ENCODE results near the gene MYCL. TPM values are rescaled to one million over a fixed set of nuclear protein-coding genes. Genes with fewer than 3 reads are reported as not detected.
A peak's percentile ranks its signal among the peaks of the same experiment; 100 is the strongest.

The MYCL gene
- total RNA-seq, 1 experiment from 2014 or later, result 0.78 TPM

DNA sequence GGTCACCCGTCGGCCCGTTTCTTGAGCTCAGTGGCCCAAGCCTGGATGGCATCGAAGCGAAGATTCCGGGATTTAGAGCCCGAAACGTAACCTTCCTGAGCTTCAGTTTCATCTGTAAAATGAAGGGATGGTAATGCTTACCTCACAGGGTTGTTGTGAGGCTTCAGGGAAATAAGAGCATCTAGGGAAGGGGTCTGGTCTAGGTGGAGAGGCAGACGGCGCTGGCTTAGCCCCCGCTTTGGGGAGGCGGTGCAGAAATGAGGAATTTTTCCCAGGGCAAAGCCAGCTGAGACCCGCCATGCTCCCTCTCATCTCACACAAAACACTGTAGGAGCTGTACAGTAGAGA, 717 bp upstream of the MYCL start:
- DNase-seq, result no peak
- peaks cover 51% of the 10 kb centered on the region for H3K27me3 Mint-ChIP-seq (ENCODE audit: unreplicated experiment)
- H3K27ac Mint-ChIP-seq (ENCODE audit: unreplicated experiment), result no peak overlapping the region
- no peaks in the 10 kb centered on the region for H3K9me3 Mint-ChIP-seq (ENCODE audit: low read depth, unreplicated experiment)
- BruUV-seq (replicated peaks), result no TSS peak
- CTCF ChIA-PET, result interaction anchor here (0.6 to 2.6 kb wide), 15 partner anchors 9 to 472 kb away, joined by 3 to 26 read pairs (median 4); no protein-coding TSS in a partner anchor
- peaks cover 14% of the 10 kb centered on the region for H3K36me3 Mint-ChIP-seq (ENCODE audit: insufficient read depth, unreplicated experiment)
- peak overlapping the region; percentile 86 for H3K4me3 Mint-ChIP-seq (ENCODE audit: low read depth, unreplicated experiment)
- TF ChIP-seq, protein P1, sequence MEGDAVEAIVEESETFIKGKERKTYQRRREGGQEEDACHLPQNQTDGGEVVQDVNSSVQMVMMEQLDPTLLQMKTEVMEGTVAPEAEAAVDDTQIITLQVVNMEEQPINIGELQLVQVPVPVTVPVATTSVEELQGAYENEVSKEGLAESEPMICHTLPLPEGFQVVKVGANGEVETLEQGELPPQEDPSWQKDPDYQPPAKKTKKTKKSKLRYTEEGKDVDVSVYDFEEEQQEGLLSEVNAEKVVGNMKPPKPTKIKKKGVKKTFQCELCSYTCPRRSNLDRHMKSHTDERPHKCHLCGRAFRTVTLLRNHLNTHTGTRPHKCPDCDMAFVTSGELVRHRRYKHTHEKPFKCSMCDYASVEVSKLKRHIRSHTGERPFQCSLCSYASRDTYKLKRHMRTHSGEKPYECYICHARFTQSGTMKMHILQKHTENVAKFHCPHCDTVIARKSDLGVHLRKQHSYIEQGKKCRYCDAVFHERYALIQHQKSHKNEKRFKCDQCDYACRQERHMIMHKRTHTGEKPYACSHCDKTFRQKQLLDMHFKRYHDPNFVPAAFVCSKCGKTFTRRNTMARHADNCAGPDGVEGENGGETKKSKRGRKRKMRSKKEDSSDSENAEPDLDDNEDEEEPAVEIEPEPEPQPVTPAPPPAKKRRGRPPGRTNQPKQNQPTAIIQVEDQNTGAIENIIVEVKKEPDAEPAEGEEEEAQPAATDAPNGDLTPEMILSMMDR (IDR thresholded peaks at IDR 0.05; ENCODE audit: unreplicated experiment), result no peak
- intact Hi-C loops (cut with micrococcal nuclease; ENCODE audit: unreplicated experiment), result loop anchor here (2.0 to 5.0 kb wide), 2 partner anchors 55 to 86 kb away; no protein-coding TSS in a partner anchor
- H3K4me1 Mint-ChIP-seq (ENCODE audit: low read depth, unreplicated experiment), result peaks cover 12% of the 10 kb centered on the region

DNA sequence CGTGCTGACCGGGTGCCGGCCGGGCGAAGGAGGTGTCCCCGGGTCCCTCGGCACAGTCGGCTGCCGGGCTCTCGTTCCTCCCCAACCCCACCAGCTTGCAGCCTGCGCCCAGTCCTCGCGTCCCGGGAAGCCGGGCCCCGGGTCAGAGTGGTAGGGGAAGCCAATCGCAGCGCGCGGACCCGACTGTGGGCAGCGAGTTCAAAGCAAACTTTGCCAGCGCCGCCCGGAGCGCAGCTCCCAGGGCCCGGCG, 328 bp downstream of the MYCL start:
- TF ChIP-seq, protein P1 (IDR thresholded peaks at IDR 0.05; ENCODE audit: unreplicated experiment), result no peak
- Mint-ChIP-seq H3K9me3 (ENCODE audit: low read depth, unreplicated experiment) (no peaks in the 10 kb centered on the region), H3K4me3 (ENCODE audit: low read depth, unreplicated experiment) (peak overlapping the region; percentile 86), H3K36me3 (ENCODE audit: insufficient read depth, unreplicated experiment) (peaks cover 14% of the 10 kb centered on the region), H3K4me1 (ENCODE audit: low read depth, unreplicated experiment) (peaks cover 12% of the 10 kb centered on the region), H3K27ac (ENCODE audit: unreplicated experiment) (no peak overlapping the region), H3K27me3 (ENCODE audit: unreplicated experiment) (peaks cover 61% of the 10 kb centered on the region)
- no TSS peak for BruUV-seq (replicated peaks)
- CTCF ChIA-PET, result interaction anchor here (0.7 to 2.6 kb wide), 13 partner anchors 8 to 410 kb away, joined by 3 to 26 read pairs (median 4); no protein-coding TSS in a partner anchor
- intact Hi-C loops (cut with micrococcal nuclease; ENCODE audit: unreplicated experiment), result loop anchor here (5.0 kb wide), 1 partner anchor 54 kb away; no protein-coding TSS in a partner anchor
- DNase-seq, result no peak

DNA sequence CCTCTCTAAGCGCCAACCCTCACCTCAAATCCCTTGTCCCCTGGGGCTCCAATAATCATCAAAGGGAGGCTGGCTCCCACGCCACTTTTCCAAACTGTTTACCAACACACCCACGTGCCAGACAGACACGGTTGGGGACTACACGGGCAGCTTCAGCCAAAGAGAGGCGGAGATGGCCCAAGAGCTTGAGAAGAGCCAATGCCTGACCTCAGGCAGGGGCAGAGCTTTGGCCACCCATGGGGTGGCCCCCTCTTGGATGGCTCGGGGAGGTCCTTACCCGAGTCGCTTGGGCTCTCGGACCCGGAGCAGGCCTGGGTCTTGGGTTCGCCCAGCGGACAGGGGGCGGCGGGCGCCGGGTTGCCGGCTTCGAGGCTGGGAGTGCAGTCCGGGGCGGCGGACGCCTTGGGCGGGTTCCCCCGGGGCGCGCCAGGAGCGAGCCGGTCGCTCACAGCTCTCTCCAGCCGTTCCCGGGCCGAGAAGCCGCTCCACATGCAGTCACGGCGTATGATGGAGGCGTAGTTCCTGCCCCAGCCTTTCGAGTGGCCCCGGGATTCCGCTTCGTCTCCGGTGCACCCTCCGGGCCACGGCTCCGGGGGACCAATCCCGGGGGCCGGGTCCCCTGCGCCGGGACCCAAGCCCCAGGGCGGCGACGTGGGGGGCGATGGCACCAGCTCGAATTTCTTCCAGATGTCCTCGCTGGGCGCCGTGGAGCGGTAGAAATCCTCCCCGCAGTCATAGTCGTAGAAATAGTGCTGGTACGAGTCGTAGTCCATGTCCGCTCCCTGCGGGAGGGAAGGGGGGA, 854 bp downstream of the MYCL start:
- H3K4me3 Mint-ChIP-seq (ENCODE audit: low read depth, unreplicated experiment), result peak overlapping the region; percentile 86
- BruUV-seq (replicated peaks), result no TSS peak
- no peak overlapping the region for H3K27ac Mint-ChIP-seq (ENCODE audit: unreplicated experiment)
- TF ChIP-seq, protein P1 (IDR thresholded peaks at IDR 0.05; ENCODE audit: unreplicated experiment), result no peak
- H3K9me3 Mint-ChIP-seq (ENCODE audit: low read depth, unreplicated experiment), result no peaks in the 10 kb centered on the region
- peaks cover 12% of the 10 kb centered on the region for H3K4me1 Mint-ChIP-seq (ENCODE audit: low read depth, unreplicated experiment)
- intact Hi-C loops (cut with micrococcal nuclease; ENCODE audit: unreplicated experiment), result loop anchor here (5.0 kb wide), 1 partner anchor 54 kb away; no protein-coding TSS in a partner anchor
- H3K27me3 Mint-ChIP-seq (ENCODE audit: unreplicated experiment), result peaks cover 60% of the 10 kb centered on the region
- CTCF ChIA-PET, result interaction anchor here (0.6 to 2.6 kb wide), 7 partner anchors 7 to 327 kb away, joined by 3 to 26 read pairs (median 4); no protein-coding TSS in a partner anchor
- DNase-seq, result peak; percentile 43
- H3K36me3 Mint-ChIP-seq (ENCODE audit: insufficient read depth, unreplicated experiment), result peaks cover 14% of the 10 kb centered on the region

DNA sequence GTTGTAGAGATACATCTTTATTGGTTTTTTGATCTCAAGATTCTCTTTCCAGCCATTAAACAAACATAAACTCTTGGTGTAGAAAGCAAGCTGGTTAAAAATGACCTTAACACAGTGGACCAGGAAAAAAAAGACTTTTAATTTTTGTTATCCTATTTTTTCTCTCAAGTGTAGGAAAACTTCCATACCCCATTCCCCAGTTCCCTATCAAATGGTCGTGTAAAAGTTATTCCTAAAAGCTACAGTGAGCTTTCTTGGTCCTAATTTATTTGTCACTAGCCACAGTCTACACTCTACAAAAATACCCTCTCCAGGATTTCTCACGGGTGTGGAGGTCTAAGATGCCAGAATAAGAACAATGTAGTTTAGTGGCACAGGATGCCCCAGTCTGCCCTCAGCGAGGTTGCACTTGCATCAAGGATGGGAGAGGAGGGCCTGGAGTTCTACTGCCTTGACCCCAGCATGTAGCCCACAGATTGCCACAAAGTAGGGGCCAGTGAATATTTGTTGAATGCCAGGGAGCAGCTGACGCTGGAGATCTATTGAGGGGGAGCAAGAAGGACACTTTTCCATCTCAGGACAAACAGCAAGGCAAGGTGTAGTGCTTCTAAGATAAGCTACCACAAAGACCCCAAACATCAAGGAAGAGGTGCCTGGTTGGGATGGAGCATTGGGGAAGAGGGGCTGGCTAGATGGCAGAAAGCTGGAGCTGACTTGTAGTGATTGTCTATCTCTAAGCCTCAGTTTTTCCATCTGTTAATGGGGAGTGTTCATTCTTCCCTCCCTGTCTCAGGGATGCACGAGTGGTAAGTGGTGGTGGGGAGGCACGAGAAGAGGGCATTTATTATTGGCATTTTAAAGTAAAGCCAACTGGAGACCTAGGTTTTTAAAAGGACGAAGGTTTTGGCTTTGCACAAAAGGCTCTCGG, 1.8 kb downstream of the MYCL start:
- TF ChIP-seq, protein P1 (IDR thresholded peaks at IDR 0.05; ENCODE audit: unreplicated experiment), result no peak
- Mint-ChIP-seq H3K27me3 (ENCODE audit: unreplicated experiment) (peaks cover 60% of the 10 kb centered on the region), H3K4me1 (ENCODE audit: low read depth, unreplicated experiment) (peaks cover 12% of the 10 kb centered on the region), H3K36me3 (ENCODE audit: insufficient read depth, unreplicated experiment) (peaks cover 14% of the 10 kb centered on the region), H3K4me3 (ENCODE audit: low read depth, unreplicated experiment) (peak overlapping the region; percentile 86), H3K9me3 (ENCODE audit: low read depth, unreplicated experiment) (no peaks in the 10 kb centered on the region), H3K27ac (ENCODE audit: unreplicated experiment) (no peak overlapping the region)
- CTCF ChIA-PET, result interaction anchor here (0.6 kb wide), 2 partner anchors 20 to 328 kb away, joined by 3 to 7 read pairs; no protein-coding TSS in a partner anchor
- BruUV-seq (replicated peaks), result no TSS peak
- DNase-seq, result no peak
- intact Hi-C loops (cut with micrococcal nuclease; ENCODE audit: unreplicated experiment), result loop anchor here (5.0 kb wide), 1 partner anchor 53 kb away; no protein-coding TSS in a partner anchor

Data from Calu3 (cell line).